CD4-positive, alpha-beta T cell treated with Interleukin-17A for 1 hour (primary cell): ENCODE data around the gene VWA1.
"Not testable (repeated sequence)": the region's sequence is repeated elsewhere in the genome, so short reads cannot be mapped to it uniquely, and the experiment has no call there.

Source experiments
- DNase-seq: peaks from one replicate; pipeline ENCODE4 v3.0.0-alpha.2; 2020

VWA1 gene

DNA sequence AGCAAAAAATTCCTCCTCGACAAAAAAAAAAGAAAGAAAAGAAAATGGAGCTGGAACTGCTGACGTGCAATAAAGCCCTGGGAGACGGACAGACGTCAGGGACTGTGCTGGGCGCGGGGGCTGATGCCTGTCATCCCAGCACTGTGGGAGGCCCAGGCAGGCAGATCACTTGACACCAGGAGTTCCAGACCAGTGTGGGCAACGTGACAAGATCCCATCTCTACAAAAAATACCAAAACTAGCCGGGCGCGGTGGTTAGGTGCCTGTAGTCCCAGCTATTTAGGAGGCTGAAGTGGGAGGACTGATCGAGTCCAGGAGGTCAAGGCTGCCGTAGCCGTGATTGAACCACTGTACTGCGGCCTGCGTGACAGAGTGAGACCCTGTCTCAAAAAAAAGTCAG, 10.8 kb upstream of the VWA1 start:
- DNase-seq, result no peak

DNA sequence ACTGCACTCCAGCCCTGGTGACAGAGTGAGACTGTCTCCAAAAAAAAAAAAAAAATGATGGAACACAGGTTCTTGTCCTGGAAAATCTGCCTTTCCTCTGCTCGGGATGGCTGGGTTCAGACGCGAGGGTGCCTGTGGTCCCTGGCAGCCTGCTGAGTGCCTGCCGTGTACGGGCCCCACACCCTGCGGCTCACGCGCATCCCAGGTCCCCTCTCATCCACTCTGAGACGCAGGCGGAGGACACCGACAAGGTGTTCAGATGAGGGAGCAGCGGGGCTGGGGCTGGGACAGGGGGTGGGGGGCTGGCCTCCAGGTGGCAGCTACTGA, 10.1 kb upstream of the VWA1 start:
- no peak for DNase-seq

DNA sequence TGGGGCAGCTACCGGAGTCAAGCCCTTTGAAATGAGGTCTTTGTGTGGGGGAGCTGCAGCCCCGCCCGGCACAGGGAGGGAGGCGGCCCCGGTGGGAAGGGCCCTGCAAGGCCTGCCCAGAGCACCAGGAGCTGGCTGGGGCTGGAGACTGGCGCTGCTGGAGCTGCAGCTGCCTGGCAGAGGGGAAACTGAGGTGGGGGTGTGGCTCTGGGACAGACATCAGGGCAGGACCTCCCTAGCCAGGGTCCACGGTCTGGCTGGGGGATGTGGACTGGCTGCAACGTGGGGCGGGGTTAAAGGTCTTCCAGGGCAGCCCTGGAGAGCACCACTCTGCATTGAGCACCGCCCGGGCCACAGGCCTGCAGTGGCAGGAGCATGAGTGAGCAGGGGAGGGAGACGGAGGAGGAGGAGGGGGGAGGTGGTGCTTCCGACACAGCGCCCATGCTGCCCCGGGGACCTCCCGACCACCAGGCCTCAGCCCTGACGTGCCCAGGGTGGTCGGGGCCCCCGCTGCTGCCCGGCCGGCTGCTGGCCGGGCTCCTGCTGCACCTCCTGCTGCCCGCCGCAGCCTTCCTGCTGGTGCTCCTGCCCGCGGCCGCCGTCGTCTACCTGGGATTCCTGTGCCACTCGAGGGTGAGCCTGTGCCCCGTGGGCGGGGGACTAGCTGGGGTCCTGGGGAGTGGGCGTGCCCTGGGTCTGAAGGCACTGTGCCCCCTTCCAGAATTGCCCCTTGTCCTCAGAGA, 9.6 kb upstream of the VWA1 start:
- DNase-seq, result no peak

DNA sequence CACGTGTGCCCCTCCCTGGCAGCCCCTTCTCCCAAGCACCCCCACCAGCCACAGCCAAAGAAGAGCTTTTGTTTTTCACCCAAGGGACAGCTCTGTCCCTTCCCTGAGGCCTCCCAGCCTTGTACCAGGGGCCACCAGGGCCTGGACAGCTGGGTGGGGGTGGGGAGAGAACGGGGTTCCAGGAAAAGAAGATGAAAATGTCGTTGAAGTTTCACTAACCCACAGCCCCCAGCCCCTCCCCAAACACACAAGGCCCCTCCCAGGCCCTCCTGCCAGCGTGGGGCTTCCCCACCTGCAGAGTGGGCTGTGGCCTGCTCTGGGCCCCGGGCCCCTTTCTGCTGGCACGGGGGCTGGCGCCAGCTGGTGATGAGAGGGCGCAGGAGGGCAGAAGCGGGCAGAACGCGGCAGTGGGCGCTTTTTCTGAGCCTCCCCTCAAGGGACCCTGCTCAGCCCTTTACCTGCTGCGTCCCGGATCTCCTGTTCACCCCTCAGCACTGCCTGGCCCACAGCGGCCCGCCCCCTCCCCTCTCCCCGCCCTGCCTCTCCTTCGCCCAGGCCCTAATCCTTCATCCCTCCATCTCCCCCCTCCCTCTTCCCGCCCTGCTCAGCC, 8.9 kb upstream of the VWA1 start:
- no peak for DNase-seq

DNA sequence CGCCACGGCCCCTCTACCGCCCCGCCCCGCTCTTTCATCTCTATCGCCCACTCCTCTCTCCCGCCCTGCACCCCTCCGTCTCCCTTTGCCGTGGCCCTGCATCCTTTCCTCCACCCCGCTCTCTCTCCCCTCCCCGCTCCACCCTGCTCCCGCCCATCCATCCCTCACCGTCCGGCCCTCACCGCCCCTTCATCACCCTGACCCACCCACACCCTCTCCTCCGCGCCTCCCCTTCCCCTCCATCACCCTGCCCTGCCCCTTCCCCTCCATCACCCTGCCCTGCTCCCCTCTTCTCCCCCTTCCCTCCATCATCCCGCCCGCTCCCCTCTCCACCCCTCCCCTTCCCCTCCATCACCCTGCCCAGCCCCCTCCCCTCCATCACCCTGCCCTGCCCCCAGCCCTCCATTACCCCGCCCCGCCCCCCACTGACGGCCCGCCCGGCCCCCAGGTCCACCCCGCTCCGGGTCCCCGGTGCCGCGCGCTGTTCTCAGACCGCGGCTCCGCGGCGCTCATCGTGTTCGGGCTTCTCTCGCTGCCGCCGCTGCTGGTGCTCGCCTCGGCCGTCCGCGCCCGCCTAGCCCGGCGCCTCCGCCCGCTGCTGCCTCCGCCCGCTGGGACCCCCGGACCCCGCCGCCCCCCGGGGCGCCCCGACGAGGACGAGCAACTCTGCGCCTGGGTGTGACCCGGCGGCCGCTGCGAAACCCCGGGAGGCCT, 8.2 kb upstream of the VWA1 start:
- no peak for DNase-seq

DNA sequence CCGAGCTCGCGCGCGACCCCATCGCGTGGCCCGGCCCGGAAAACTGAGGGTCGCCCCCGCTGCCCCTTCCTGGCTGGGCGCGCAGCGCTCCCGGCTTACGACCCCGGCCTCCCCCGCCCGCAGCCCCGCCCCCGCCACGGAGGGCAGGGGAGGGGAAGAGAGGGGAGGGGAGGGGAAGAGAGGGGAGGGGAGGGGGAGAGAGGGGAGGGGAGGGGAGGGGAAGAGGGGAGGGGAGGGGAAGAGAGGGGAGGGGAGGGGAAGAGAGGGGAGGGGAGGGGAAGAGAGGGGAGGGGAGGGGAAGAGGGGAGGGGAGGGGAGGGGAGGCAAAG, 7.7 kb upstream of the VWA1 start:
- DNase-seq, result no peak

DNA sequence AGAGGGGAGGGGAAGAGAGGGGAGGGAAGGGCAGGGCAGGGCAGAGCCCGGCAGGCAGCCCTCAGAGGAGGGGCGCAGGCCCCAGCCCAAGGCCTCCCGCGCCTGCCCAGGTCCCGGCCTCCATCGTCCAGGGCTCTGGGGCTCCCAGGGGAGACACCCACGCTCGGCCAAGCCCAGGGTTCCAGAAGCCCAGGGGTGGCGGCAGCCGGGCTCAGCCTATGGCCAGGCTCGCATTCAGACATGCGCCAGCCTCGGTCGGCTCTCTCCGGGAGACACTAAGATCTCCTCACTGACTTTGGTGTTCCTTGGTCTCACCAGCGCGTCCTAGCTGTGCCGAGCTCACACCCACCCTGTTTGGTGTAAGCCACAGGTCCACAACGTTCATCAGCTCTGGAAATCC, 7.3 kb upstream of the VWA1 start:
- no peak for DNase-seq

DNA sequence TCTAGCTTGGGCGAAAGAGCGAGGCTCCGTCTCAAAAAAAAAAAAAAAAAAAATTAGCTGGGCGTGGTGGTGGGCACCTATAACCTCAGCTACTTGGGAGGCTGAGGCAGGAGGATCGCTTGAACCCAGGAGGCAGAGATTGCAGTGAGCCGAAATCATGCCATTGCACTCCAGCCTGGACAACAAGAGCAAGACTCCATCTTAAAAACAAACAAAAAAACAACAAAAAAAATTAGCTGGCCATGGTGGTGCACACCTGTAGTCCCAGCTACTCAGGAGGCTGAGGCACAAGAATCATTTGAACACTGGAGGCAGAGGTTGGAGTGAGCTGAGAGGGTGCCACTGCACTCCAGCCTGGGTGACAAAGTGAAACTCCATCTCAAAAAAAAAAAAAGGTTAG, 6.5 kb upstream of the VWA1 start:
- DNase-seq, result not testable (repeated sequence)

DNA sequence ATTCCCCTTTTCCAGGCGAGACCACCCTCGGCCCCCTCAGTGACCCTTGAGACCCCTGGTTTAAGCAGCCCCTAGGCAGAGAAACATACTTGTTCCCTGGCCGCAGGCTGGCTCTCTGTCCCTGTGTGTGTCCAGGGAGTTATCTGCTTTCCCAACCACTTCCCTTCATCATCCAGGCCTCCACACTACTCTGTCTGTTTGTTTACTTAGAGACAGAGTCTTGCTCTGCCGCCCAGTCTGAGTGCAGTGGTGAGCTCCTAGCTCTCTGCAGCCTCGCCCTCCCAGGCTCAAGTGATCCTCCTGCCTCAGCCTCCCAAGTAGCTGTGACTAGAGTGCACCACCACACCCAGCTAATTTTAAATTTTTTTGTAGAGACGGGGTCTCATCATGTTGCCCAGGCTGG, 5.8 kb upstream of the VWA1 start:
- no peak for DNase-seq

DNA sequence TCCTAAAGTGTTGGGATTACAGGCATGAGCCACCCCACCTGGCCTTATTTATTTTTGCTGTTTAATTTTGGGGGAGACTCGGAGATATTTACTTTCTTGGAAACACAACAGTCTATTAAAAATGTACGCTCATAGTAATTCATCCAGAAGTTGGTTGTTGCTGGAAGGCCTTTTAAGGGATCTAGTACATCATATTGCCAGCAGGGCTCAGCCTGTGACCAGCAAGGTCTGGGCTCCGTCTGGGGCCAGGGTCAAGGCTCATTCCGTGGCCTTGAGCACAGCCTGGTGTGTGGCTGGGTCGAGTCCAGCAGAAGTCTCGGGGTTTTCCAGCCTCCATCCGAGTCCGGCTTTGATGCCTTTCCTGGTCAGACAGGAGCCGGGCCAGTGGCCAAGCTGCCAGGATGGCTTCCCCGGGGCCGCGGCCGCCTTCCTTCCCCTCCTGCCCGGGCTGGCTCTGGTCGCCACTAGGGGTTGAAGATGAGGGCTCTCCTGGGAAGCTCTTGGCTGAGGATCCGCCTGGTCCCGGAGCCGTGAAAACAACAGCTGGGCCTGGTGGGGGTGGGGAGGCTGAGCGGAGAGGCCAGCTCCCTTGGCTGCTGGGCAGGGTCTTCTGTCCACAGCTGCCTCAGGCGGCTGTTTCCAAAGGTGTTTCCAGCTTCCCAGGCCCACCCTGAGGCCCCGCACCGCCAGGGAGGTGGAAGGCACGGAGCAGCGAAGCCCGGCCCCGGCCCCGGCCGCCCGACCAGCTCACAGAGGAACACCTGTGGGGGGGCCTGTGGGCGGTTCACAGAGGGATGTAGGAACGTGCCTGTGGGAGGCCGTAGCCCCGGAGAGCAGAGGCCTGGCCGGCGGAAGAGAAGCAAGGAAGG, 5.1 kb upstream of the VWA1 start:
- DNase-seq, result no peak

DNA sequence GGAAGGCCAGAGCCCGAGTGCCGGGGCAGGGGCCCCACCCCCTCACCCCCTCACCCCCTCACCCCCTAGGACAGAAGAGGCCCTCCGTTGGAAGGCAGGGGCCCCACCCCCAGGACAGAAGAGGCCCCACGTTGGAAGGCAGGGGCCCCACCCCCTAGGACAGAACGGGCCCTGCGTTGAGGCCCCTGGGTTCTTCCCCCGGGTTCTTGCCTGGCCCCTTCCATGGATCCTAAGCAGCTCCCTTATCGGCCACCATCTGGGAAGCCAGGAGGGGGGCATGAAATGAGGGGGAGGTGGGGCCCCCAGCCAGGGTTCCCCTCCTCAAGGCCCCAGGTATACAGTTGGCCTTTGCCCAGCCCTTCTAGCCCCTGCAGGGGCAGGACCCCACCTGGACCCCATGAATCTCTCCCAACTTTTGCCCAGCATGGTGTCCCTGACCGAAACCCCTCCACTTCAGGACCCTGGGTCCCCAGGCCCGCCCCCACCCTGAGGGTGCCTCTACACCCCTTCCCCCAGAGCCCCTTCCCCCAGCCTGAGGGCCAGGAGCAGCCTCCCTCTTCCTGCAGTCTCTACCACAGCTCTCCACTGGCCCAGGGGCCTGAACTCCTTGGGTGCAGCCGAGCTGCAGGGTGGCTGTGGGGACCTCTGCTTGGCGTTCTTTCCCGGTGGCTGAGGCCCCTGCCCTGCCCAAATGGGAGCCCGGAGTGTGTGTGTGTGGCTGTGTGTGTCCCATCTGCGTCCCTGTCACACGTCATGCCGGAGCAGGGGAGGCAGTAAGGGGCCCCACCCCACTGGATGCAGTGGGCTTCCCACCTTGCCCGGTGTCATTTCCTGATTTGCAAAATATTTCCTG, 4.3 kb upstream of the VWA1 start:
- DNase-seq, result no peak

DNA sequence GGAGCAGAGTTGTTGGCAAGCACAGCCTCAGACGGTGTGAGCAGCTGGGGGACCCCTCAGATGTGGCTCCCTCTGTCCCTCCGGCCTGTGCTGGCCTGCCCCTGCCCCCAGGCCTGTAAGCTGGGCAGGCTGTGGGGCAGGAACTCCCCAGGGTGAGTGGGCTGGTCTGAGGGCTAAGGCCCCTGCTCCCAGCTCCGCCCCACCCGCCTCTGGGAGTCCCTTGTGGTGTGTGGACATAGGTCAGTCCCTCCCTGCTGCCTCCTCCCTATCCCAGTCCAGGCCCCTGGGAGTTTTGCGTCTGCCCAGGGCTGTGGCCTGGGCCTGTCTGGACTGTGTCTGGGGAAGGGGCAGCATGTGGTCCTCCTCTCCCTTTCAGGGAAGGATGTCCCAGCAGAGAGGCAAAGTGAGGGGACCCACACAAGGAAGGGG, 3.6 kb upstream of the VWA1 start:
- DNase-seq, result no peak

DNA sequence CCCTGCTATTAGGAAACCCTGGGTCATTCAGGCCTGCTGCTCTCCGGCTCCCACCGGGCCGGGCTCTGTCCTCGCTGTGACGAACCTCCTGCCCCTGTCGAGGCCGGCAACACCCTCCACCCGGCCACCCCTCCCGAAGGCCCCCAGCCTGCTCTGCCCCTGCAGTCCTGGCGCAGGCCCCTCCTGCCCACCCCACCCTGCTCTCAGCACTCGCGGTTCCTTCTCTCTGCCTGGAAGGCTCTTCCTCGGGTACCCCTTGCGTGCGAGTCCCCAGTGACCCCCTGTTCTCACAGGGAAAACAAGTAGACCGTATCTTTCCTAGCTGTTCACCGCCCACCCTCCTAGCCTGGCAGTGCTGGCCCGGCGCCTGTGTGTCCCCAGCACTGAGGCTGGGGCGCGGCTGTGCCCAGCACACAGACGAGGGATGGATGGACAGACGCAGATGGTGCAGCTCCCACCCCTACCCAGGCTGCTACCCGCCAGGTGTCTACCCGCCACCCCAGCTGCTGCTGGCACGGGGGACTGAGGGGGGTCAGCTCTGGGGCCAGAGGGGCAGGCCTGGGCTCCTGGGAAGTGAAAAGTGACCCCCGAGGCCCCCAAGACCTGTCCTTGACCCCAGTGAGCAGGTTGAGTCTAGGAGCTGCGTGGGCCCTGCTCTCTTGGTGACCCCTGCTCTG, 3.1 kb upstream of the VWA1 start:
- DNase-seq, result no peak

DNA sequence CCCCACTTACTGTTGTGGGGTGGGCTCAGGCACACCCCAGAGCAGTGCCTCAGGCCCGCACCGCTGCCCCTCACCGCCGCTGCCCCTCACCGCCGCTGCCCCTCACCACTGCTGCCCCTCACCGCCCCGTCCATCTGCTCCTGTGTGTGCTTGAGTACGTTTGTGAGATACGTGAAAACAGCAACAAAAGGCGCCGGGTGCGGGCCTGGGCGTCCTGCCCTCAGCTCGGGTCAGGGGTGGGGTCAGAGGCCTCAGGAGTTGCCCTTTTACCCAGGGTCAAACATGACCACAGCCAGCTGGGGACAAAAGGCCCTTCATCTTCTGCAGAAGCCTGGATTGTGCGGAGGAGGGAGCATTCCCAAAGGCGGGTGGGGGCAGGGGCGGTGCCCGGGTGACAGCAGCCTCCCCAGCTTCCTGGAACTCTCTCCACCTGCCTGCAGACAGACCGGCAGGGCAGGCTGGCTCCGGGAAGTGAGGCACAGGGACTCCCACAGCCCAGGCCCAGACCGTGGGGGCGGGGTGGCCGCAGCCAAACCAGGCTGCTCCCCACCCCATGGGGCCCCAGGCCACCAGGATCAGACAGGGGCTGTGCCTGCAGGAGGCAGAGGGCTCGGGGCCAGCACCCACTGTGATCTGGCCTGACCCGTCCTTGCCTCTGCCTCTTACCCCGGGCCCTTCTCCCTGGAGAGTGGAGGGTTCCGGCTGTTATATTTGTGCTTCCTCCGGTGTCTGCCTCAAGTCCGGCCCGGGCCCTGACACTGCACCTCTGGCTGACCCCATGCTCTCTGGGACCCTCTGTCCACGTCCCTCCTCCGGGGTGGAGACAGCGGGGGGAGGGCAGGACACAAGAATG, 2.3 kb upstream of the VWA1 start:
- DNase-seq, result no peak

DNA sequence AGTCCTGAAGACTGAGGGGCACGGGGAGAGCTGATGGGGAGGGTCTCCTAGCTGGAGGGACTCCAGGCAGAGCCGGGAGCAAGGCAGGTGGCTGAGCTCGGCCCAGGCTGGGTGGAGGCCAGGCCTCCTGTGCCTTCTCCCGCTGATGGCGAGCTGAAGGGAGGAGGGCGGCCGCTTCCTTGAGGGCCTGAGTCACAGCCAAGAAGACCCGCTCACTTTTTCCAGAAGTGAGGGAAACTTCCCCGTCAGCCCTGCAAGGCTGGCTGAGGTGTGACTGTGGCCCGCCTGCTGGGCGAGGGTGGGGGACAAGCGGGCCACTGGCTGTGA, 1.7 kb upstream of the VWA1 start:
- no peak for DNase-seq

DNA sequence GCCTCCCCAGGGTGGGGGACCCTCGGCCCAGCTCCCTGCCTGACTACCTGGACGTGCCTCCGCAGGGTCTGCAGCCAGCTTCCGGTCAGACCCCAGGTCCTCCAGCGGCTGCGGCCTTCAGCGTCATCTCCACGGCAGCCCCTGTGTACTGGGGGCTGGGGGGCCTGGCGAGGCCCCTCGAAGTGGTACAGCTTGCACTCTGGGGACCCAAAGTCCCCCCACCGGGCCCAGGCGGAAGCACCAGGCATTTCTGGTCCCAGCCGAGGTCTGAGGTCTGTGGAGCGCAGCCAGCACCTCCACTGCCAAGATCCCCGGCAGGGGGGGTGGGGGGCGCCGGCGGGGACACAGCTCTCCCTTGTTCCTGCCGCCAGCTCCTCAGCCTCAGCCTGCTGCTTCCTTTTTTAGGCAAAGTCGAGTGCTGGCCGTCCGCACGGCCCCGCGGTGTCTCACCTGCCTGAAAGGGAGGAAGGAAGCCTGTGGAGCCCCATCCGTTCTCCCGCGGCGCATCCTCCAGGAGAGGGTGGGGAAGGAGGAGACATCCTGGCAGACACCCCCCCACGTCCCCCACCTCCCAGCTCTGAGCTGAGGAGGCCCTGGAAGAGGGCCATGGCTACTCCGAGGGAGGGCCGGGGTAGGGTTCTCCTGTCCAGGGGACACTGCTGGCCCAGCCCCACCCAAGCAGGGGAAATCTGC, 1.2 kb upstream of the VWA1 start:
- no peak for DNase-seq

DNA sequence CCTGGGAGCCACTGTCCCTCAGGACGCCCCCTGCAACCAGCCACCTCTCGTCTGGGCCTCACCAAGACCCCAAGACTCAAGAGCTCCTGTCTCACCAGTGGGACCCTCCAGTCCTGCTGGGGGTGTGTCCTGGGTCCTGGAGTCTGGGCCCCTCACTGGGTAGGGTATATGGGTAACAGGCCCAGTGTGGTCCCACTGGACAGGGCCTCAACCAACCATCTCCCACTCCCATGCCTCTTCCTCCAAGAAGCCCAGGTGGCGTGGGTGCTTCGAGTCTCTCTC, 725 bp upstream of the VWA1 start:
- DNase-seq, result no peak

DNA sequence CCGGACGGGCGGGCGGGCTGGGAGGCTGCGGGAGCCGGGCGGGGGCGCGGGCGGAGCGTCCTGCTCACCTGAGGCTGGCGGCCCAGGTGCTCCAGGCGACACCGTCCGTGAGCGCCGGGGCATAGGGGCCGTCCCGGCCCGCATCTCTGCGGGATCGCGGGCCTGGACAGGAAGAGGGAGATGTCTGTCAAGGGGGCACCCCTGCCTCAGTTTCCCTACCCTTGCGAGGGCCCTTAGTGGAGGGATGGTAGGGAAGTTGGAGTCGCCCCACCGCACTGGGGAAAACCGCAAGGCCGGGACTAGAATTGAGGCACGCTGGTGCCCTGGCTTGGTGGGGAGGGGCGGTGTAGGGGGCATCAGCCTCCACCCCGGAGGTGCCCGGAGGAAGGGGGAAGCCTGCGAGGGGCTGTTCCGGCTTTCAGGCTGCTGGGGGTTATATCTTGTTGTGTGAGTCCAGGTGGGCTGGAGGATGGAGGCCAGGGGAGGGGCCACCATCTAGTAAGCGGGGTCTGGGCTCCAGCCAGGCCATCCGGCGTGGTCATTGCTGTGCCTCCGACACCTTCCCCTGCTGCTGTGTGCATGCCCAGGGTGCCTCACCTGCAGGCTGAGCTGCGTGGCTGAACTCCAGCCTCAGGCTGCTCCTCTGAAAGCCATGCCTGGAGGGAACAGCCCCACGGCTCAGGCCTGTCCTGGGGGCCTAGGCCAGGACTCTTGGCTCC, 580 bp downstream of the VWA1 start:
- no peak for DNase-seq

DNA sequence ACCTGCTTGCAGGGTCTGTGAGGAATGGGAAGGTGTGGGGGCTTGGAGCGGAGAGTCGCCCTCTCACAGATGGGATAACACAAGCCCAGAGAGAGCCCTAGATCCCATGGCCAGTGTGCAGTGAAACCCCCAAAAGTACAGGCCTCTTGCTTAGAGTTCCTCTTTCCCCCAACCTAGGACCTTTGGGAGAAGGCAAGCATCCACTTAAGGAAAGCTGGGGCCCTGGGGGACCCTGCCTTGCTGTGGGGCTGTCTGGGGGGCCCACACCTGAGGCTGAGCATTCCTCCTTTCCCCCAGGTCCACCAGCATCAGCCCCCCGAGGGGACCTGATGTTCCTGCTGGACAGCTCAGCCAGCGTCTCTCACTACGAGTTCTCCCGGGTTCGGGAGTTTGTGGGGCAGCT, 1.1 kb downstream of the VWA1 start:
- DNase-seq, result no peak
